ENCODE data around the gene KCNIP4. TPM values are rescaled to one million over a fixed set of nuclear protein-coding genes. Genes with fewer than 3 reads are reported as not detected.

The KCNIP4 gene
- total and polyA plus RNA-seq, 12 donors: 0.15 TPM; not detected in 11

DNA sequence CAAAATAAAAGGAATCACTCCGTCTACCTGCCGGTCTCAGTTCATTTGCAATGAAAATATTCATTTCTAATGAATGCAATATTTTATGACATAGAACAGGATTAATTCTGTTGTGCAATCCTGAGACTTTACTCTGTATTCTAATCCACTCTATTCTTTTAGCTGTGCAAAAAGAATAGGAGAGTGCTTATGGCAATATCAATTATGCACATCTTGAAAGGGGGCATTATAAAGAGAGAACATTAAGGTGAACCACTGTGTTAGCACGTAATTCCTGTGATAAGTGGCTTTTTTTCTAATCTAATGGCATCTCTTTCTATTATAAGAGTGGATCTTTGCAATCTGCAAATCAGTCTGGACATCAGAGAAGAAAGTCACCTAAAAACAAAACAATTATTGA is 99.5 kb downstream of the KCNIP4 start:
- no peak for TF ChIP-seq CTCF (IDR thresholded peaks at IDR 0.05)
- H3K27ac ChIP-seq: no peak overlapping the region
- DNase-seq (no peak), ATAC-seq (no peak)
- H3K27me3 ChIP-seq: no peaks in the 10 kb centered on the region
- intact Hi-C loops (cut with DNase I): no loop called here
- H3K4me3 ChIP-seq: no peak overlapping the region
- WGBS, 2 donors: 81 to 87% methylated on average over 3 of the region's 3 CpGs
- H3K4me1 ChIP-seq: no peaks in the 10 kb centered on the region
- H3K36me3 ChIP-seq: no peaks in the 10 kb centered on the region
- no peaks in the 10 kb centered on the region for H3K9me3 ChIP-seq

DNA sequence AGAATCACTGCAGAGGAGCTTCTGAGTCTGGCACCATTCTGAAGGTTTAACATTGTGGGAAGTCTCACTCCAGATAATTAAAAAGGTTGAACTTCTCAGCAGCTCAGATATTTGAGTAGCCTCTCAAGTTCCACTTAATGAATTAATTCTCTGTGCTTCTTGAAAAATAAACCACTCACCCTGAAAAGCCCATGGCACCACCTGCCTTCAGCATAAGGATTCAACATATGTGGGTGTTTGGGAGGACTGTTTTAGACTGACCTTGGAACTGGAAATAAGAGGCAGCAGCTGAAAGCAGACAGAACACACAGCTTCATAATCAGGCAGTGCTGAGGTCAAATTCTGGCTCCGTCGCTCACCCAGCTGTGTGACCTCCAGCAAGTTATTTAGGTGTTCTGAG is 100.6 kb downstream of the KCNIP4 start:
- no peak overlapping the region for H3K27ac ChIP-seq
- intact Hi-C loops (cut with DNase I): no loop called here
- no peak overlapping the region for H3K4me3 ChIP-seq
- no peak for TF ChIP-seq CTCF (IDR thresholded peaks at IDR 0.05)
- H3K27me3 ChIP-seq: no peaks in the 10 kb centered on the region
- DNase-seq: no peak
- no peaks in the 10 kb centered on the region for H3K4me1 ChIP-seq
- H3K36me3 ChIP-seq: no peaks in the 10 kb centered on the region
- H3K9me3 ChIP-seq: no peaks in the 10 kb centered on the region
- 63 to 72% methylated on average over 2 of the region's 2 CpGs for WGBS, 2 donors
- ATAC-seq: no peak

GRCh38 chr4:21845663-21846062 is 102.9 kb downstream of the KCNIP4 start:
- DNase-seq: no peak
- H3K27me3 ChIP-seq: no peaks in the 10 kb centered on the region
- WGBS, 2 donors: 69 to 81% methylated on average over 4 of the region's 4 CpGs
- intact Hi-C loops (cut with DNase I): no loop called here
- H3K4me1 ChIP-seq: no peaks in the 10 kb centered on the region
- H3K4me3 ChIP-seq: no peak overlapping the region
- H3K36me3 ChIP-seq: no peaks in the 10 kb centered on the region
- no peaks in the 10 kb centered on the region for H3K9me3 ChIP-seq
- no peak for ATAC-seq
- TF ChIP-seq CTCF (IDR thresholded peaks at IDR 0.05): no peak
- H3K27ac ChIP-seq: no peak overlapping the region

GRCh38 chr4:21835712-21836111 is 112.9 kb downstream of the KCNIP4 start:
- no peak for ATAC-seq
- H3K4me1 ChIP-seq: no peaks in the 10 kb centered on the region
- TF ChIP-seq CTCF (IDR thresholded peaks at IDR 0.05): no peak
- H3K36me3 ChIP-seq: no peaks in the 10 kb centered on the region
- DNase-seq: no peak
- no peaks in the 10 kb centered on the region for H3K27me3 ChIP-seq
- no peak overlapping the region for H3K27ac ChIP-seq
- intact Hi-C loops (cut with DNase I): no loop called here
- no peak overlapping the region for H3K4me3 ChIP-seq
- peaks cover 0 to 17% (median 3%) of the 10 kb centered on the region in 11 donors for H3K9me3 ChIP-seq

DNA sequence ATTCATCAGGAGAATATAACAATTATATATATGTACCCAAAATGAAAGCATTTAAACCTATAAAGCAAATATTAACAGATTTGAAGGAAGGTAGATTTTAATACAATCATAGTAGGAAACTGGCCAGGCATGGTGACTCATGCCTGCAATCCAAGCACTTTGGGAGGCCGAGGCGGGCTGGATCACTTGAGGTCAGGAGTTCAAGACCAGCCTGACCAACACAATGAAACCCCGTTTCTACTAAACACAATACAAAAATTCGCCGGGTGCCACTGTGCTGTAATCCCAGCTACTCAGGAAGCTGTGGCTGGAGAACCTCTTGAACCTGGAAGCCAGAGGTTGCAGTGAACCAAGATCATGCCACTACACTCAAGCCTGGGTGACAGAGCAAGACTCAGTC is 118.3 kb downstream of the KCNIP4 start:
- DNase-seq (no peak), ATAC-seq (no peak)
- intact Hi-C loops (cut with DNase I): no loop called here
- WGBS, 2 donors: 84 to 89% methylated on average over 5 of the region's 5 CpGs
- Histone ChIP-seq H3K4me1 (no peaks in the 10 kb centered on the region), H3K4me3 (no peak overlapping the region), H3K9me3 (peaks cover 0 to 26% (median 3%) of the 10 kb centered on the region in 11 donors), H3K36me3 (no peaks in the 10 kb centered on the region), H3K27ac (no peak overlapping the region), H3K27me3 (no peaks in the 10 kb centered on the region)
- TF ChIP-seq CTCF (IDR thresholded peaks at IDR 0.05): no peak

Data from heart right ventricle (tissue), 16 donors.